ENCODE results near the gene LZTR1.

LZTR1 gene

DNA sequence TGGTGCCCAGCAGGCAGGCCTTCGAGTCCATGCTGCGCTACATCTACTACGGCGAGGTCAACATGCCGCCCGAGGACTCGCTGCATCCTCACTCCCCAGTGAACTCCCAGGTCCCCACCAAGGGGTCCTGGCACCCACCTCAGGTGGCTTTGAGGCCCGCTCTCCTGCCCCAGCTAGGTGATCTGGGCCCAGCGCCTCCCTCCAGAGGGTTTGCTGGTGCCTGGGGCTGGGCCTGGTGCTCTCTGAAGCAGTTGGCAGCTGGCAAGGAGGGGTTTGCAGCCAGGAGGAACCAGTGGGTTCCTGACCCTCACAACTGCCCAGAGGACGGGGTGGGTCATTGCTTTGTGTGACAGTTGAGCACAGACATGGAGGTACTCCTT lies 13.9 kb downstream of the LZTR1 start:
- H2AFZ ChIP-seq (ENCODE audit: low read length), result no peak overlapping the region
- peaks cover 5% of the 10 kb centered on the region; the same call in 1 of the 2 replicates for H3K36me3 ChIP-seq (ENCODE audit: insufficient read depth, low read length)

DNA sequence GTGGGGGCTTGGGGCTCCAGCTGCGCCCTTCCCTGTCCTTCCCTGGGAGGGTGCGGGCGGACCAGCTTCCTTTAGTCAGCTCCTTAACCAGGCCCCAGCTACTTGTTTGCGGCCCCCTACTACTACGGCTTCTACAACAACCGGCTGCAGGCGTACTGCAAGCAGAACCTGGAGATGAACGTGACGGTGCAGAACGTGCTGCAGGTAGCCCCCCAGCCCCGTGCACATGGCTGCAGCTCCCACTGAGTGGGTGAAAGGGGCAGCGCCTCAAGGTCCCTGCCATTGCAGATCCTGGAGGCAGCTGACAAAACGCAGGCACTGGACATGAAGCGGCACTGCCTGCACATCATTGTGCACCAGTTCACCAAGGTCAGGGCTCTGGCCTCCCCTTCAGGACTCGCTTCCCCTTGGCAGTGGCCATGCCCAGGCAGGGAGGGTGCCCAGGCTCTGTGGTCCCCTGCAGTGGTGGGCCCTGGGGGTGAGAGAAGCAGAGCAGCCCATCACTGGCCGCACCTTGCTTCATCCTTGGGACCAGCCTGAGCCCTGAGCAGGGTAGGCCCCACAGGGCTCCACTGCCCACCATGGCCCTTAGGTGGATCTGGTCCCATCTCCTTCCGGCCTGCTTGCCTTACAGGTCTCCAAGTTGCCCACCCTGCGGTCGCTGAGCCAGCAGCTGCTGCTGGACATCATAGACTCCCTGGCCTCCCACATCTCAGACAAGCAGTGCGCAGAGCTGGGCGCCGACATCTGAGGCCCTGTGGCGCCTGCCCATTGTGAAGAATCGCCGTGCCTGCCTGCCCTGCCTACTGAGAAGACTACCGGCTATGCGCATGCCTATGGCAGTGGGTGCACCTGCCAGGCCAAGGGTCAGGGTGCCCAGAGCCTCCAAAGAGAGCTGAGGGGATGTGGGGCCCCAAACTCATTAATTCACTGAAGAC lies 14.8 kb downstream of the LZTR1 start:
- Histone ChIP-seq H3K9ac (ENCODE audit: low read depth, low read length, poor library complexity, severe bottlenecking) (no peak overlapping the region), H3K4me3 (ENCODE audit: low read length, poor library complexity, severe bottlenecking) (no peak overlapping the region), H3F3A (ENCODE audit: low read depth) (no peaks in the 10 kb centered on the region), H3K9me2 (replicated peaks; ENCODE audit: low read depth, low read length) (no peaks in the 10 kb centered on the region), H3K79me2 (ENCODE audit: insufficient read depth, low read length) (peaks cover 27% of the 10 kb centered on the region), H3K27me3 (ENCODE audit: insufficient read depth, low read length, poor library complexity, severe bottlenecking) (no peaks in the 10 kb centered on the region), H2AFZ (ENCODE audit: low read length) (no peak overlapping the region), H3K36me3 (ENCODE audit: insufficient read depth, low read length) (peaks cover 5% of the 10 kb centered on the region; the same call in 1 of the 2 replicates), H4K20me1 (ENCODE audit: insufficient read depth, low read length, poor library complexity, severe bottlenecking) (peaks cover 18% of the 10 kb centered on the region), H3K4me2 (ENCODE audit: low read depth, low read length, poor library complexity, severe bottlenecking) (no peak overlapping the region), H3K9me3 (ENCODE audit: insufficient read depth, low read depth, low read length) (no peaks in the 10 kb centered on the region), H3K4me1 (ENCODE audit: insufficient read depth, low read length, poor library complexity, severe bottlenecking) (peaks cover 7% of the 10 kb centered on the region)
- TF ChIP-seq, protein P1, sequence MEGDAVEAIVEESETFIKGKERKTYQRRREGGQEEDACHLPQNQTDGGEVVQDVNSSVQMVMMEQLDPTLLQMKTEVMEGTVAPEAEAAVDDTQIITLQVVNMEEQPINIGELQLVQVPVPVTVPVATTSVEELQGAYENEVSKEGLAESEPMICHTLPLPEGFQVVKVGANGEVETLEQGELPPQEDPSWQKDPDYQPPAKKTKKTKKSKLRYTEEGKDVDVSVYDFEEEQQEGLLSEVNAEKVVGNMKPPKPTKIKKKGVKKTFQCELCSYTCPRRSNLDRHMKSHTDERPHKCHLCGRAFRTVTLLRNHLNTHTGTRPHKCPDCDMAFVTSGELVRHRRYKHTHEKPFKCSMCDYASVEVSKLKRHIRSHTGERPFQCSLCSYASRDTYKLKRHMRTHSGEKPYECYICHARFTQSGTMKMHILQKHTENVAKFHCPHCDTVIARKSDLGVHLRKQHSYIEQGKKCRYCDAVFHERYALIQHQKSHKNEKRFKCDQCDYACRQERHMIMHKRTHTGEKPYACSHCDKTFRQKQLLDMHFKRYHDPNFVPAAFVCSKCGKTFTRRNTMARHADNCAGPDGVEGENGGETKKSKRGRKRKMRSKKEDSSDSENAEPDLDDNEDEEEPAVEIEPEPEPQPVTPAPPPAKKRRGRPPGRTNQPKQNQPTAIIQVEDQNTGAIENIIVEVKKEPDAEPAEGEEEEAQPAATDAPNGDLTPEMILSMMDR (conservative IDR thresholded peaks at IDR 0.05; ENCODE audit: low read length), result no peak
- no peak for TF ChIP-seq EZH2phosphoT487 (IDR thresholded peaks at IDR 0.05; ENCODE audit: borderline replicate concordance)

More for the DNA sequence above, 13.9 kb downstream of the LZTR1 start:
- H3K9ac ChIP-seq (ENCODE audit: low read depth, low read length, poor library complexity, severe bottlenecking), result no peak overlapping the region
- no peaks in the 10 kb centered on the region for H3F3A ChIP-seq (ENCODE audit: low read depth)
- H3K4me1 ChIP-seq (ENCODE audit: insufficient read depth, low read length, poor library complexity, severe bottlenecking), result peaks cover 7% of the 10 kb centered on the region
- no peaks in the 10 kb centered on the region for H3K27me3 ChIP-seq (ENCODE audit: insufficient read depth, low read length, poor library complexity, severe bottlenecking)
- no peaks in the 10 kb centered on the region for H3K9me2 ChIP-seq (replicated peaks; ENCODE audit: low read depth, low read length)
- H3K9me3 ChIP-seq (ENCODE audit: insufficient read depth, low read depth, low read length), result no peaks in the 10 kb centered on the region
- H3K4me2 ChIP-seq (ENCODE audit: low read depth, low read length, poor library complexity, severe bottlenecking), result no peak overlapping the region
- TF ChIP-seq, protein P1 (conservative IDR thresholded peaks at IDR 0.05; ENCODE audit: low read length), result no peak
- no peak for TF ChIP-seq EZH2phosphoT487 (IDR thresholded peaks at IDR 0.05; ENCODE audit: borderline replicate concordance)
- H3K79me2 ChIP-seq (ENCODE audit: insufficient read depth, low read length), result peaks cover 23% of the 10 kb centered on the region
- H4K20me1 ChIP-seq (ENCODE audit: insufficient read depth, low read length, poor library complexity, severe bottlenecking), result peaks cover 18% of the 10 kb centered on the region
- no peak overlapping the region for H3K4me3 ChIP-seq (ENCODE audit: low read length, poor library complexity, severe bottlenecking)

DNA sequence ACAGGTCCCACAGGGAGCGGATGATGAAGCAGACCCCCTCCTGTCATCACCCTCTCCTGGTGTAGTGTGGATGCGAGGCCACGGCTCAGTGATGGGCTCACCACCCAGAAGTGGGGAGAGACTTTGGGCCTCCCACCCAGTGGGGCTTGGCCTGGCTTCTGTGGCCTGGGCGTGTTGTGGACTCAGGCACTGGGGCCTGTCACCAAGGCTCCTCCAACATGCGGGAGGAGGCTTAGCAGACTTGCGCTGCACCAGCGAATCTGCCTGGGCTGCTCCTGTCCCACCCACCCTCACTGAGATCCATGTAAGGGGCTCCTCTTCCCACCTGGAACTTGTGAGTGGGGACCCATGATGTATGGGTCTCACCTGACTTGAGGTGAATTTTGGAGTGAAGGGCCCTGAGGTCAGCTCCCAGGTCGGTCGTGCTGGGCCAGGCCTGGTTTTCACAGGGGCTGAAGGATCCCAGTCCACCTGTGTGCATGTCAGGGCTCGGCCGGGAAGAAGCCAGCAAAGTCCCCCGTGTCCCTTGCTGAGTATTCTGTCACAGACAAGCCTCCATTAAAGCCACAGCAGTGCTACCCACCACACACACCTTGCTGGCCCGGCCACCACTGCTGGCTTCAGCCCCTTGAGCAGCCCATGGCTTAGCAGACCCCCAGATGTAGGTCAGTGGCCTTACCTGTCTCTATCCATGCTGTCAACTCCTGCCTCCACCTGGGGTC lies 15.6 kb downstream of the LZTR1 start:
- Histone ChIP-seq H3K9ac (ENCODE audit: low read depth, low read length, poor library complexity, severe bottlenecking) (no peak overlapping the region), H3K9me2 (replicated peaks; ENCODE audit: low read depth, low read length) (no peaks in the 10 kb centered on the region), H3K36me3 (ENCODE audit: insufficient read depth, low read length) (no peaks in the 10 kb centered on the region; the same call in 1 of the 2 replicates), H3K4me2 (ENCODE audit: low read depth, low read length, poor library complexity, severe bottlenecking) (no peak overlapping the region), H3K79me2 (ENCODE audit: insufficient read depth, low read length) (peaks cover 27% of the 10 kb centered on the region), H3K4me3 (ENCODE audit: low read length, poor library complexity, severe bottlenecking) (no peak overlapping the region), H3K9me3 (ENCODE audit: insufficient read depth, low read depth, low read length) (no peaks in the 10 kb centered on the region), H3K27me3 (ENCODE audit: insufficient read depth, low read length, poor library complexity, severe bottlenecking) (no peaks in the 10 kb centered on the region), H3F3A (ENCODE audit: low read depth) (peaks cover 3% of the 10 kb centered on the region), H3K4me1 (ENCODE audit: insufficient read depth, low read length, poor library complexity, severe bottlenecking) (peaks cover 7% of the 10 kb centered on the region), H4K20me1 (ENCODE audit: insufficient read depth, low read length, poor library complexity, severe bottlenecking) (peaks cover 18% of the 10 kb centered on the region), H2AFZ (ENCODE audit: low read length) (no peak overlapping the region)
- TF ChIP-seq, protein P1 (conservative IDR thresholded peaks at IDR 0.05; ENCODE audit: low read length), result no peak
- no peak for TF ChIP-seq EZH2phosphoT487 (IDR thresholded peaks at IDR 0.05; ENCODE audit: borderline replicate concordance)
